HepG2 (cell line): ENCODE data around the gene CDC20.

Source experiments
- JUND ChIP-seq: sonication (generic); formaldehyde crosslinking; IDR thresholded peaks from 2 replicates; pipeline ENCODE4 v1.8.0; 2022; ENCODE audit warnings: mild to moderate bottlenecking, missing genetic modification reagents
- SRF ChIP-seq: IDR thresholded peaks from 2 replicates; pipeline ENCODE4 v1.6.1; 2011; ENCODE audit warnings: mild to moderate bottlenecking, low read depth, low read length, moderate library complexity
- SRSF9 ChIP-seq: fragments of 200-400 bp; formaldehyde crosslinking; IDR thresholded peaks from 2 replicates; pipeline ENCODE4 v1.6.1; 2018; ENCODE audit warnings: borderline replicate concordance, mild to moderate bottlenecking, low read depth, low read length; ENCODE audit not compliant: insufficient read depth, poor library complexity, severe bottlenecking
- ZNF589 ChIP-seq: sonication (generic); formaldehyde crosslinking; conservative IDR thresholded peaks from 2 replicates; pipeline ENCODE4 v1.8.0; 2022; ENCODE audit warnings: mild to moderate bottlenecking, moderate library complexity, missing genetic modification reagents
- ZNF660 ChIP-seq: sonication (generic); formaldehyde crosslinking; IDR thresholded peaks from 2 replicates; pipeline ENCODE4 v1.5.1; 2020; ENCODE audit warnings: mild to moderate bottlenecking, low read depth, missing genetic modification reagents, borderline replicate concordance

GRCh38 chr1:43350976-43351375, 7.8 kb upstream of the CDC20 start:
- no peak for TF ChIP-seq JUND (CRISPR knock-in tag)
- TF ChIP-seq ZNF660, result no peak
- no peak for TF ChIP-seq SRF
- TF ChIP-seq SRSF9, result no peak
- TF ChIP-seq ZNF589 (CRISPR knock-in tag), result no peak
